ENCODE data around the gene NARF. TPM values are rescaled to one million over a fixed set of nuclear protein-coding genes. Genes with fewer than 3 reads are reported as not detected.
A peak's percentile ranks its signal among the peaks of the same experiment; 100 is the strongest.

Gene NARF
- total and polyA plus RNA-seq, 2 experiments from 2014 or later, result 43.9 to 91.8 TPM

- TF ChIP-seq EZH2phosphoT487 (IDR thresholded peaks at IDR 0.05; ENCODE audit: low read depth, severe bottlenecking, unreplicated experiment) (no peak), EZH2 (IDR thresholded peaks at IDR 0.05; ENCODE audit: borderline replicate concordance) (no peak), CTCF (IDR thresholded peaks at IDR 0.05; ENCODE audit: poor library complexity) (peak; percentile 35)
- DNase-seq (ENCODE audit: low spot score), result peak; percentile 42
- H3K36me3 ChIP-seq (replicated peaks; ENCODE audit: insufficient read depth, low read depth), result no peaks in the 10 kb centered on the region
- peak overlapping the region; percentile 6 for H3K27ac ChIP-seq
- no peaks in the 10 kb centered on the region for H3K9me3 ChIP-seq (ENCODE audit: low read depth)
- peaks cover 98% of the 10 kb centered on the region for H4K20me1 ChIP-seq (ENCODE audit: insufficient read depth, poor library complexity, severe bottlenecking)
- no peak overlapping the region for H2AFZ ChIP-seq
- no peak overlapping the region for H3K4me3 ChIP-seq
- WGBS (ENCODE audit: low lambda C conversion rate, missing lambda C conversion rate), result 71% methylated on average over 17 of the region's 17 CpGs
- H3K4me1 ChIP-seq (ENCODE audit: insufficient read depth), result peaks cover 49% of the 10 kb centered on the region
- no peak overlapping the region for H3K4me2 ChIP-seq
- no peaks in the 10 kb centered on the region for H3K9me2 ChIP-seq (replicated peaks; ENCODE audit: insufficient read depth)
- H3K27me3 ChIP-seq, result no peaks in the 10 kb centered on the region
- H3K79me2 ChIP-seq, result peaks cover 100% of the 10 kb centered on the region
Measured at GRCh38 chr17:82528484-82529265, 70.1 kb downstream of the NARF start.

- no peaks in the 10 kb centered on the region for H3K9me3 ChIP-seq (ENCODE audit: low read depth)
- H3K27ac ChIP-seq, result peak overlapping the region; percentile 23
- H3K27me3 ChIP-seq, result no peaks in the 10 kb centered on the region
- no peaks in the 10 kb centered on the region for H3K36me3 ChIP-seq (replicated peaks; ENCODE audit: insufficient read depth, low read depth)
- no peak overlapping the region for H2AFZ ChIP-seq
- H3K4me2 ChIP-seq, result no peak overlapping the region
- H4K20me1 ChIP-seq (ENCODE audit: insufficient read depth, poor library complexity, severe bottlenecking), result peaks cover 97% of the 10 kb centered on the region
- H3K4me3 ChIP-seq, result no peak overlapping the region
- H3K9me2 ChIP-seq (replicated peaks; ENCODE audit: insufficient read depth), result no peaks in the 10 kb centered on the region
- peaks cover 100% of the 10 kb centered on the region for H3K79me2 ChIP-seq
- DNase-seq (ENCODE audit: low spot score), result no peak
- TF ChIP-seq EZH2phosphoT487 (IDR thresholded peaks at IDR 0.05; ENCODE audit: low read depth, severe bottlenecking, unreplicated experiment) (no peak), EZH2 (IDR thresholded peaks at IDR 0.05; ENCODE audit: borderline replicate concordance) (no peak), CTCF (IDR thresholded peaks at IDR 0.05; ENCODE audit: poor library complexity) (no peak)
- H3K4me1 ChIP-seq (ENCODE audit: insufficient read depth), result peaks cover 43% of the 10 kb centered on the region
- 88% methylated on average over 9 of the region's 9 CpGs for WGBS (ENCODE audit: low lambda C conversion rate, missing lambda C conversion rate)
Measured at GRCh38 chr17:82529914-82530300, 71.4 kb downstream of the NARF start.

GRCh38 chr17:82531431-82531881 is 72.9 kb downstream of the NARF start:
- TF ChIP-seq EZH2phosphoT487 (IDR thresholded peaks at IDR 0.05; ENCODE audit: low read depth, severe bottlenecking, unreplicated experiment) (no peak), CTCF (IDR thresholded peaks at IDR 0.05; ENCODE audit: poor library complexity) (no peak), EZH2 (IDR thresholded peaks at IDR 0.05; ENCODE audit: borderline replicate concordance) (no peak)
- Histone ChIP-seq H4K20me1 (ENCODE audit: insufficient read depth, poor library complexity, severe bottlenecking) (peaks cover 92% of the 10 kb centered on the region), H3K27me3 (no peaks in the 10 kb centered on the region), H3K79me2 (peaks cover 98% of the 10 kb centered on the region), H2AFZ (no peak overlapping the region), H3K4me1 (ENCODE audit: insufficient read depth) (peaks cover 44% of the 10 kb centered on the region), H3K9me3 (ENCODE audit: low read depth) (no peaks in the 10 kb centered on the region), H3K36me3 (replicated peaks; ENCODE audit: insufficient read depth, low read depth) (no peaks in the 10 kb centered on the region), H3K27ac (peak overlapping the region; percentile 11), H3K4me3 (no peak overlapping the region), H3K4me2 (no peak overlapping the region), H3K9me2 (replicated peaks; ENCODE audit: insufficient read depth) (no peaks in the 10 kb centered on the region)
- 80% methylated on average over 7 of the region's 7 CpGs for WGBS (ENCODE audit: low lambda C conversion rate, missing lambda C conversion rate)
- DNase-seq (ENCODE audit: low spot score), result no peak
